GM21528 (cell line): ENCODE data around the gene WRNIP1.

Source experiments
- ATAC-seq: cut with Tn5 transposase; IDR thresholded peaks from one replicate; pipeline ENCODE4 v1.9.1; 2021; ENCODE audit warnings: mild to moderate bottlenecking, moderate library complexity; ENCODE audit not compliant: unreplicated experiment, low FRiP score

WRNIP1 gene

GRCh38 chr6:2739335-2739734 is 25.9 kb upstream of the WRNIP1 start:
- ATAC-seq = no peak

- no peak for ATAC-seq
Observed at GRCh38 chr6:2740581-2740980, 24.6 kb upstream of the WRNIP1 start.

GRCh38 chr6:2741756-2742155 is 23.4 kb upstream of the WRNIP1 start:
- ATAC-seq = no peak

GRCh38 chr6:2743280-2744208 is 21.6 kb upstream of the WRNIP1 start:
- no peak for ATAC-seq

- no peak for ATAC-seq
Observed at GRCh38 chr6:2744209-2744771, 20.9 kb upstream of the WRNIP1 start.

- ATAC-seq = no peak
Observed at GRCh38 chr6:2744778-2745177, 20.4 kb upstream of the WRNIP1 start.

GRCh38 chr6:2745246-2745645 is 19.9 kb upstream of the WRNIP1 start:
- no peak for ATAC-seq

GRCh38 chr6:2746557-2747061 is 18.6 kb upstream of the WRNIP1 start:
- ATAC-seq = no peak

- ATAC-seq = no peak
Observed at GRCh38 chr6:2748183-2748582, 17.0 kb upstream of the WRNIP1 start.

- ATAC-seq = no peak
Observed at GRCh38 chr6:2749969-2750600, 15.1 kb upstream of the WRNIP1 start.

GRCh38 chr6:2750832-2751231 is 14.4 kb upstream of the WRNIP1 start, which contains the start of gene MYLK4:
MYLK4 (minus strand) TSS chr6:2750922; CDS start chr6:2749294, 1,628 bp downstream.
- ATAC-seq = no peak

- ATAC-seq = no peak
Observed at GRCh38 chr6:2751871-2752270, 13.3 kb upstream of the WRNIP1 start.

- ATAC-seq = no peak
Observed at GRCh38 chr6:2752477-2753109, 12.6 kb upstream of the WRNIP1 start.

- ATAC-seq = no peak
Observed at GRCh38 chr6:2753110-2753489, 12.1 kb upstream of the WRNIP1 start.

- no peak for ATAC-seq
Observed at GRCh38 chr6:2753743-2754142, 11.4 kb upstream of the WRNIP1 start.

- ATAC-seq = no peak
Observed at GRCh38 chr6:2754393-2754792, 10.8 kb upstream of the WRNIP1 start.

GRCh38 chr6:2754911-2755310 is 10.3 kb upstream of the WRNIP1 start:
- ATAC-seq = no peak

GRCh38 chr6:2755456-2755855 is 9.7 kb upstream of the WRNIP1 start:
- no peak for ATAC-seq

GRCh38 chr6:2756241-2756640 is 9.0 kb upstream of the WRNIP1 start:
- ATAC-seq = no peak

GRCh38 chr6:2756687-2757224 is 8.4 kb upstream of the WRNIP1 start:
- ATAC-seq = no peak

GRCh38 chr6:2758980-2759379 is 6.2 kb upstream of the WRNIP1 start:
- no peak for ATAC-seq
